GM12891 (cell line): Measurements from ENCODE around the gene RPS21.

Experiments used
- DNase-seq: peaks from one replicate; pipeline ENCODE4 v3.0.0; 2011; ENCODE audit warnings: low spot score; ENCODE audit not compliant: insufficient read length
- FAIRE-seq: peaks from 2 replicates; lab custom pipeline; 2011; peaks lifted over from hg19 to GRCh38; lab: Jason Lieb, UNC
- PAX5 ChIP-seq: IDR thresholded peaks from 2 replicates; pipeline ENCODE4 v1.6.1; 2011; ENCODE audit warnings: low read length, moderate library complexity, mild to moderate bottlenecking; ENCODE audit not compliant: insufficient read depth, severe bottlenecking
- POLR2A ChIP-seq: IDR thresholded peaks from 2 replicates; pipeline ENCODE4 v1.6.1; 2011; ENCODE audit warnings: low read depth, low read length, control low read depth
- POLR2AphosphoS5 ChIP-seq: IDR thresholded peaks from 2 replicates; pipeline ENCODE4 v1.6.1; 2011; ENCODE audit warnings: low read depth, low read length, control low read depth
- POU2F2 ChIP-seq: IDR thresholded peaks from 2 replicates; pipeline ENCODE4 v1.6.1; 2011; ENCODE audit warnings: low read depth, mild to moderate bottlenecking, control low read depth, low read length, moderate library complexity
- SPI1 ChIP-seq: IDR thresholded peaks from 2 replicates; pipeline ENCODE4 v1.6.1; 2011; ENCODE audit warnings: low read depth, low read length, control low read depth
- TAF1 ChIP-seq: IDR thresholded peaks from 2 replicates; pipeline ENCODE4 v1.6.1; 2011; ENCODE audit warnings: low read depth, low read length, control low read depth

Gene RPS21

DNA sequence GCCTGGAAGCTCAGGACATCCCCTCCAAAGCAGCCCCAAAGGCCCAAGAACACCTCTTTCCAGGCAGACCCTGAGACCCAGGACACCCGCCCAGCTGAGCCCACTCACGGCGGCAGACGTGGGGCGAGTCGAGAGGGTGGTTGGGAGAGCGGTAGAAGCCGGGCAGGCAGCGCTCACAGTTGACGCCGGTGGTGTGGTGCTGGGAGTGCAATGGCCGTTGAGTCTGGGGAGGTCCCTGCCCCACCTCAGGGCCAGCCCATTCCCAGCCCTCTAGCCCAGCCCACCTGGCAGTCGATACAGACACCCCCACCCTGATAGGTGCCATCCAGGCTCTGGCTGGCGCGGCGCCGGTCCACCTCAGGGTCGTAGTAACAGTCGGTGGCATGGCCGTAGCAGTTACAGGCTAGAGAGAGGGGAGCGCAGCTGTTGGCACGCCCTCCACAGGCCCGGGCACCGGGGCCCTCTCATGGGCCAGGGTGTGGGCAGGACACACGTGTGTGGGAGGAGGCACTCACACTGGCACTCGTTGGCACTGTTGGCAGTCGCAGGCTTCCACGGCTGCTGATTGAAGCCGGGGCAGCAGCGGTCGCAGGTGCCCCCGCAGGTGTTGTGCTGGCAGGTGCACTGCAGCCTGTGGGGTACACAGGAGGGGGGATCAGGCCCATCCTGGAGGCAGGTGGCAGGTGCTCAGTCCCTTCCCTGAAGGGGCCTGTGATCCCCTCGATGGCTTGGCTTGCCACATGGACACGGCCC is 40.3 kb upstream of the RPS21 start:
- TF ChIP-seq SPI1 (no peak), POLR2AphosphoS5 (no peak), POU2F2 (no peak), PAX5 (no peak), POLR2A (no peak), TAF1 (no peak)
- no peak for DNase-seq
- no peak for FAIRE-seq

- TF ChIP-seq SPI1 (no peak), POLR2AphosphoS5 (no peak), POU2F2 (no peak), TAF1 (no peak), POLR2A (no peak), PAX5 (no peak)
- FAIRE-seq (no peak), DNase-seq (no peak)
Measured at GRCh38 chr20:62347151-62347404, 39.8 kb upstream of the RPS21 start.

DNA sequence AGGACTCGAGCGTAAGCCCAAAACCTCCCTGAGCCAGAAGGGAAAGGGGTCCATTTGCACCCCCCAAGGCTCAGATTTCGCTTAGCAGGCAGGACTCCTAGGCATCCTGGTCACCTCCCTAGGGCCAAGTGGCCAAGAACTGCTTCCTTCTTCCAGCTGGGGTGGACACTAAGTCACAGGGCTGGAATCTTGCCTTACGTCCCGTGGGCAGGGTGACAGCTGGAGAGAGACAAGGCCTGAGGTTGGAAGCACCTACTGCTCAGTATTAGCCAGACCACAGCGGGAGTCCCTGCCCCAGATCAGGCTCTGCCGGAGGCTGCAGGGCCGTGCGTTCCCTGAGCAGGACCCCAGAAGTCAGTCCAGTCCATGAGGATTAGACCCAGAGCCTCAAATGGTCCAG is 39.5 kb upstream of the RPS21 start:
- TF ChIP-seq POLR2AphosphoS5: no peak
- TF ChIP-seq TAF1: no peak
- no peak for TF ChIP-seq POLR2A
- TF ChIP-seq POU2F2: no peak
- no peak for TF ChIP-seq PAX5
- no peak for TF ChIP-seq SPI1
- no peak for FAIRE-seq
- DNase-seq: no peak

GRCh38 chr20:62348604-62349003 is 38.3 kb upstream of the RPS21 start:
- FAIRE-seq: no peak
- no peak for TF ChIP-seq POLR2A
- no peak for DNase-seq

DNA sequence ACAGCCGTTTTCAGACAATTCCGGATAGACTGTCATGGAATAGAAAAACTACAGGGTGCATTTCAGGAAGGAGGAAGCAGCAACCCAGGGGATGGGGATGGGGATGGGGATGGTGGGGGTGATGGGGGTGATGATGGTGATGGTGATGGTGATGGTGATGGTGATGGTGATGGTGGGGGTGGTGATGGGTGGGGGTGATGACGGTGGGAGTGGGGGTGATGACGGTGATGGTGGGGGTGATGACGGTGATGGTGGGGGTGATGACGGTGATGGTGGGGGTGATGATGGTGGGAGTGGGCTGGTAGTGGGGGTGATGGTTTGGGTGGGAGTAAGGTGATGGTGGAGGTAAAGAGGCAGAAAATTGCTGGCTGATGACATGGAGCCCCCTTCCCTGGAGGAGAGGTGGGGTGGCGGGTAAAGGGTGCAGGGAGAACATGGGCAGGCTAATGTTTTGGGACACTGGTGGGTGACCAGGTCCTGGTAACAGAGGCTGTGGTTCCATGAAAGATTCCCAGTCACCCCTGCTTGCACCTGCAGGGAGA is 37.3 kb upstream of the RPS21 start:
- no peak for FAIRE-seq
- TF ChIP-seq SPI1 (no peak), POLR2AphosphoS5 (no peak), POLR2A (no peak), POU2F2 (no peak), PAX5 (no peak), TAF1 (no peak)
- DNase-seq: no peak

- no peak for DNase-seq
- FAIRE-seq: no peak
- TF ChIP-seq SPI1 (no peak), POLR2AphosphoS5 (no peak), POLR2A (no peak), PAX5 (no peak), POU2F2 (no peak), TAF1 (no peak)
Measured at GRCh38 chr20:62350098-62350628, 36.7 kb upstream of the RPS21 start.

DNA sequence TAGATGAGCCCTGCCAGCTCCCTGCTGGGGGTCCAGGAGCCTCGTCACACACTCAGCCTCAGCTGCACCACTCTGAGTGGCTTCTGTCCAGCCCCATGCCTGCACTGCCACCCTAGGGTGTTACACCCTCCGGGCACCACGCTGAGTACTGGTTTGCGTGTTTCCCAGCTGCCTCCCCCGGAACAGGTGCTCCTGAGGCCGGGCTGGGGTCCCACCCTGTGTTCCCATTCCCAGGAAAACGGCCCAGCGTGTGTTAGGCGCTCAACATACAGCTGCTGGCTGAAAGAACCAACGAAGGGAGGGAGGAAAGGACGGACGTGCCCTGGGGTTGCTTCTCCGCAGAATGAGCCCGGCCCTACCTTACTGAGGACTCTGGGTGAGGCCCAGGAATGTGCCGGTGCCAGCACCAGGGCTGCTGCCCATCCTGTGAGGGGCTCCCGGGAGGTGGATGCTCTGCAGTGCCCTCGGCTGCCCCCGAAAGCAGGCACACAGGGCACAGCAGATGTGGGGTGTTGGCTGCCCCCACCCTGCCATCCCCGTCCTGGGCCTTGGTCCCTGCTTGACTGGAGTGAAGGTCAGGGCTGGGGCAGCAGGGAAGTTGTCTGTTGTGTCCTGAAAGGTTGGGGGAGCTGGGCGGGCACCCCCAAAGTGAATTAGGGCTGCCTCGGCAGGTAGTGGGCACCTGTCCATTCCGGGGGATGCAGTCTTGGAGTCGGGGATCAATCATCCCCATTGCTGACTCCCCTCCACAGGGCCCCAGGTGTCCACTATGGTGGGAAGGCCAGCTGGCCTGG is 36.1 kb upstream of the RPS21 start:
- FAIRE-seq: no peak
- TF ChIP-seq POLR2AphosphoS5: no peak
- no peak for TF ChIP-seq POU2F2
- no peak for TF ChIP-seq TAF1
- no peak for TF ChIP-seq SPI1
- TF ChIP-seq PAX5: no peak
- DNase-seq: no peak

GRCh38 chr20:62351469-62352401 is 35.2 kb upstream of the RPS21 start:
- no peak for TF ChIP-seq POLR2AphosphoS5
- no peak for TF ChIP-seq TAF1
- TF ChIP-seq POU2F2: no peak
- TF ChIP-seq POLR2A: no peak
- DNase-seq (no peak), FAIRE-seq (no peak)

GRCh38 chr20:62352402-62353288 is 34.3 kb upstream of the RPS21 start:
- FAIRE-seq: no peak

More at GRCh38 chr20:62352402-62353288, 34.3 kb upstream of the RPS21 start:
- TF ChIP-seq PAX5: no peak
- no peak for TF ChIP-seq POLR2AphosphoS5
- no peak for TF ChIP-seq SPI1
- no peak for TF ChIP-seq POU2F2
- no peak for TF ChIP-seq POLR2A
- TF ChIP-seq TAF1: no peak
- DNase-seq: no peak
